Gastrocnemius medialis (tissue), 4 donors: ENCODE results near the gene PRKCZ.

Experiments
- POLR2A ChIP-seq, 2 donors: fragments of 450-650 bp; IDR thresholded peaks; one replicate each; pipeline ENCODE4 v1.6.1; 2017; ENCODE audit warnings: antibody characterized with exemption in 2 of 2, mild to moderate bottlenecking in 2 of 2, moderate library complexity in 2 of 2
- TF ChIP-seq, protein P1 (sequence below), 5 experiments: fragments of 450-650 bp in 3 of 5; fragments of 200-600 bp in 2 of 5; sonication (generic) in 2 of 5; IDR thresholded peaks in 4 of 5; conservative IDR thresholded peaks in 1 of 5; 1 replicate in 4 of 5; 2 replicates in 1 of 5; pipeline ENCODE4 v1.5.1; 2016 to 2019; ENCODE audit warnings: antibody characterized with exemption in 5 of 5, mild to moderate bottlenecking in 3 of 5, moderate library complexity in 3 of 5

DNA sequence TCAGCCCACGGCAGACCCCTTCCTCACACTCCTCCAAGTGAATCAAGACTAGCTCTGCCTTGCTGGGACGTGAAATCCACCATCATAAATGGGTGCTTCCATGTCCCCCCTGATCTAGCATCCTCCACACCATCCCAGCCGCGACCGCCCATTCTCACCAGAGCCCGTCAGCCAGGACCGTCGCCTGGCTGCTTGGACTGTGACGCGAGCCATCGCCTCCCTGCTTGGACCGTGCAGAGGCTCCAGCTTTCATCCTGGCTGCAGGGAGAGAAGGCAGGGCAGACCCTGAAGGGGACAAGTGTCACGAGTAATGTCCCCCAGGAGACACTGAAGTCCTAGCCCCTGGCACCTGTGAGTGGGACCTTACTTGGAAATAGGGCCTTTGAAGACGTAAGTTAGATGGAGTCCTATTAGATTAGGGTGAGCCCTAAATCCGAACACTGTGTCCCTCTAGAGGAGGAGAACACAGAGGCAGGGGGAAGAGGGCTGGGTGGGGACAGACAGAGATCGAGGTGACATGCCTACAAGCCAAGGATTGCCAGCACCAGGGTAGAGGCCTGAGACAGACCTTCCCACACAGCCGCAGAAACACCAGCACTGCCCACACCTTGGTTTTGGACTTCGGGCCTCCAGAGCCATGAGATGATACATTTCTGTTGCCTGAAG, 12.8 kb upstream of the PRKCZ start:
- TF ChIP-seq, protein P1, sequence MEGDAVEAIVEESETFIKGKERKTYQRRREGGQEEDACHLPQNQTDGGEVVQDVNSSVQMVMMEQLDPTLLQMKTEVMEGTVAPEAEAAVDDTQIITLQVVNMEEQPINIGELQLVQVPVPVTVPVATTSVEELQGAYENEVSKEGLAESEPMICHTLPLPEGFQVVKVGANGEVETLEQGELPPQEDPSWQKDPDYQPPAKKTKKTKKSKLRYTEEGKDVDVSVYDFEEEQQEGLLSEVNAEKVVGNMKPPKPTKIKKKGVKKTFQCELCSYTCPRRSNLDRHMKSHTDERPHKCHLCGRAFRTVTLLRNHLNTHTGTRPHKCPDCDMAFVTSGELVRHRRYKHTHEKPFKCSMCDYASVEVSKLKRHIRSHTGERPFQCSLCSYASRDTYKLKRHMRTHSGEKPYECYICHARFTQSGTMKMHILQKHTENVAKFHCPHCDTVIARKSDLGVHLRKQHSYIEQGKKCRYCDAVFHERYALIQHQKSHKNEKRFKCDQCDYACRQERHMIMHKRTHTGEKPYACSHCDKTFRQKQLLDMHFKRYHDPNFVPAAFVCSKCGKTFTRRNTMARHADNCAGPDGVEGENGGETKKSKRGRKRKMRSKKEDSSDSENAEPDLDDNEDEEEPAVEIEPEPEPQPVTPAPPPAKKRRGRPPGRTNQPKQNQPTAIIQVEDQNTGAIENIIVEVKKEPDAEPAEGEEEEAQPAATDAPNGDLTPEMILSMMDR (IDR thresholded peaks at IDR 0.05 in 4 of 5, conservative IDR thresholded peaks at IDR 0.05 in 1 of 5), result no peak
- no peak for TF ChIP-seq POLR2A (IDR thresholded peaks at IDR 0.05)
